RCC 7860 (cell line): ENCODE data around the gene NPR2.

Experiments used
- DNase-seq: peaks from one replicate; pipeline ENCODE4 v3.0.0-alpha.2; 2015; ENCODE audit warnings: low spot score
- FAIRE-seq: peaks from 2 replicates; lab custom pipeline; 2012; peaks lifted over from hg19 to GRCh38; lab: Jason Lieb, UNC

NPR2 gene

GRCh38 chr9:35763181-35763580 lies 28.2 kb upstream of the NPR2 start:
- FAIRE-seq (no peak), DNase-seq (no peak)

GRCh38 chr9:35763803-35764202 lies 27.6 kb upstream of the NPR2 start:
- FAIRE-seq (no peak), DNase-seq (no peak)

GRCh38 chr9:35766997-35767396 lies 24.4 kb upstream of the NPR2 start:
- no peak for DNase-seq
- no peak for FAIRE-seq

- DNase-seq (no peak), FAIRE-seq (no peak)
Observed at GRCh38 chr9:35767458-35767857, 23.9 kb upstream of the NPR2 start.

GRCh38 chr9:35769763-35770162 lies 21.6 kb upstream of the NPR2 start:
- no peak for DNase-seq
- FAIRE-seq = no peak

GRCh38 chr9:35771075-35771433 lies 20.3 kb upstream of the NPR2 start:
- FAIRE-seq = no peak
- no peak for DNase-seq

GRCh38 chr9:35771534-35771933 lies 19.9 kb upstream of the NPR2 start:
- no peak for FAIRE-seq
- DNase-seq = no peak

GRCh38 chr9:35771943-35772342 lies 19.4 kb upstream of the NPR2 start:
- DNase-seq = peak; percentile 17

GRCh38 chr9:35774907-35775635 lies 16.3 kb upstream of the NPR2 start:
- DNase-seq = no peak
- FAIRE-seq = no peak

More at GRCh38 chr9:35771943-35772342, 19.4 kb upstream of the NPR2 start:
- FAIRE-seq = no peak

GRCh38 chr9:35776018-35776417 lies 15.4 kb upstream of the NPR2 start:
- no peak for DNase-seq
- FAIRE-seq = no peak

- FAIRE-seq = no peak
Observed at GRCh38 chr9:35778496-35778895, 12.9 kb upstream of the NPR2 start.

GRCh38 chr9:35781066-35781465 lies 10.3 kb upstream of the NPR2 start:
- FAIRE-seq = no peak
- no peak for DNase-seq

More at GRCh38 chr9:35778496-35778895, 12.9 kb upstream of the NPR2 start:
- DNase-seq = no peak

GRCh38 chr9:35783418-35783817 lies 8.0 kb upstream of the NPR2 start:
- FAIRE-seq (no peak), DNase-seq (no peak)

- FAIRE-seq (no peak), DNase-seq (no peak)
Observed at GRCh38 chr9:35789541-35789940, 1.9 kb upstream of the NPR2 start.

- FAIRE-seq (no peak), DNase-seq (no peak)
Observed at GRCh38 chr9:35790025-35790384, 1.4 kb upstream of the NPR2 start.

- DNase-seq (peak; percentile 46), FAIRE-seq (no peak)
Observed at GRCh38 chr9:35790385-35791296, 750 bp upstream of the NPR2 start.

- no peak for DNase-seq
- FAIRE-seq = no peak
Observed at GRCh38 chr9:35792024-35792813, 828 bp downstream of the NPR2 start.

GRCh38 chr9:35792826-35793225 lies 1.4 kb downstream of the NPR2 start:
- FAIRE-seq = no peak
- no peak for DNase-seq

- DNase-seq = no peak
- no peak for FAIRE-seq
Observed at GRCh38 chr9:35793461-35793860, 2.1 kb downstream of the NPR2 start.

GRCh38 chr9:35795695-35796094 lies 4.3 kb downstream of the NPR2 start:
- DNase-seq = no peak
- FAIRE-seq = no peak
